HCT116 (cell line): Measurements from ENCODE around the gene VSTM2B. TPM values are rescaled to one million over a fixed set of nuclear protein-coding genes. Genes with fewer than 3 reads are reported as not detected.

Source experiments
- ATAC-seq: fragments of 200-7000 bp; cut with Tn5 transposase; 2 replicates; pipeline ENCODE4 v1.9.1; 2020; ENCODE audit warnings: mild to moderate bottlenecking, moderate library complexity
- BruUV-seq: library from RNA; stranded (reverse); fragments of 400-500 nt; replicated peaks from 2 replicates; lab custom pipeline; 2021; lab: Mats Ljungman, UMichigan
- CTCF ChIA-PET: fragments of 300-600 bp; sonication (Branson Sonifier 250); formaldehyde crosslinking; loops from one replicate; lab custom pipeline; 2021; ENCODE audit warnings: antibody characterized with exemption; lab: Charles Lee
- POLR2A ChIA-PET: fragments of 300-600, 350-600 bp; sonication (Branson Sonifier 250); formaldehyde crosslinking; loops from one replicate; lab custom pipeline; 2021; ENCODE audit warnings: antibody characterized with exemption; lab: Charles Lee
- RAD21 ChIA-PET, 2 experiments: fragments of 300-600 bp; sonication (Branson Sonifier 250); formaldehyde crosslinking; loops; one replicate each; lab custom pipeline; 2023; ENCODE audit warnings: low total read pairs in 2 of 2; ENCODE audit not compliant: uncharacterized antibody in 2 of 2, unreplicated experiment in 2 of 2, low non-redundant PET in 1 of 2; lab: Charles Lee
- DNase-seq: peaks from one replicate; pipeline ENCODE4 v3.0.0-alpha.2; 2010; ENCODE audit warnings: low read depth, low spot score
- H2AFZ ChIP-seq: fragments of 200-600 bp; shearing (Covaris generic), sonication (generic); 2 replicates; pipeline ENCODE4 v1.6.1; 2017; ENCODE audit warnings: low read depth, mixed run types, mixed read lengths, antibody characterized with exemption, low read length; ENCODE audit not compliant: poor library complexity, severe bottlenecking
- H3K27ac ChIP-seq: 2 replicates; pipeline ENCODE4 v1.5.1; 2012; ENCODE audit warnings: low read depth, low read length
- H3K27me3 ChIP-seq: fragments of 200-600 bp; sonication (generic); 2 replicates; pipeline ENCODE4 v1.6.1; 2016; ENCODE audit warnings: mixed run types, low read length, mixed read lengths; ENCODE audit not compliant: insufficient read depth
- H3K36me3 ChIP-seq, 2 experiments: fragments of 200-500 bp in 1 of 2; fragments of 200-600 bp in 1 of 2; sonication (Bioruptor generic) in 1 of 2; sonication (generic) in 1 of 2; 2 replicates each; pipeline versions ENCODE4 v1.5.1 to v1.6.1; 2014 to 2016; ENCODE audit warnings: low read length in 2 of 2, inconsistent platforms in 1 of 2, mixed read lengths in 1 of 2, mixed run types in 1 of 2; ENCODE audit not compliant: insufficient read depth in 2 of 2, control insufficient read depth in 1 of 2
- H3K4me1 ChIP-seq, 2 experiments: fragments of 200-600 bp in 1 of 2; sonication (generic) in 1 of 2; 2 replicates each; pipeline versions ENCODE4 v1.5.1 to v1.6.1; 2012 to 2017; ENCODE audit warnings: low read length in 2 of 2, inconsistent platforms in 1 of 2, mild to moderate bottlenecking in 1 of 2, mixed read lengths in 1 of 2, mixed run types in 1 of 2, moderate library complexity in 1 of 2; ENCODE audit not compliant: insufficient read depth in 2 of 2, control insufficient read depth in 1 of 2
- H3K4me2 ChIP-seq: fragments of 200-600 bp; sonication (generic); 2 replicates; pipeline ENCODE4 v1.6.1; 2017; ENCODE audit warnings: mixed run types, low read length, mixed read lengths
- H3K4me3 ChIP-seq, 2 experiments: fragments of 200-600 bp in 1 of 2; sonication (generic) in 1 of 2; replicated peaks in 1 of 2; 2 replicates each; pipeline ENCODE4 v1.5.1; 2011 to 2016; ENCODE audit warnings: low read length in 2 of 2, control low read depth in 1 of 2, low read depth in 1 of 2, mild to moderate bottlenecking in 1 of 2, mixed read lengths in 1 of 2, mixed run types in 1 of 2
- H3K79me2 ChIP-seq: fragments of 200-600 bp; sonication (generic); 2 replicates; pipeline ENCODE4 v1.6.1; 2017; ENCODE audit warnings: mild to moderate bottlenecking, mixed run types, low read length, moderate library complexity, mixed read lengths; ENCODE audit not compliant: insufficient read depth
- H3K9ac ChIP-seq: fragments of 200-600 bp; sonication (generic); 2 replicates; pipeline ENCODE4 v1.6.1; 2016; ENCODE audit warnings: low read length, mixed read lengths
- H3K9me2 ChIP-seq: fragments of 200-600 bp; sonication (generic), shearing (Covaris generic); 2 replicates; pipeline ENCODE4 v1.6.1; 2017; ENCODE audit warnings: mixed run types, mild to moderate bottlenecking, moderate library complexity; ENCODE audit not compliant: insufficient read depth
- H3K9me3 ChIP-seq, 2 experiments: fragments of 200-500 bp in 1 of 2; fragments of 200-600 bp in 1 of 2; sonication (Bioruptor generic) in 1 of 2; sonication (generic) in 1 of 2; 2 replicates each; pipeline ENCODE4 v1.6.1; 2014 to 2017; ENCODE audit warnings: low read length in 2 of 2, mixed read lengths in 2 of 2, inconsistent platforms in 1 of 2, low read depth in 1 of 2, mild to moderate bottlenecking in 1 of 2, mixed run types in 1 of 2, moderate library complexity in 1 of 2; ENCODE audit not compliant: control insufficient read depth in 1 of 2, insufficient read depth in 1 of 2
- H4K20me1 ChIP-seq: fragments of 200-600 bp; sonication (generic), shearing (Covaris generic); 2 replicates; pipeline ENCODE4 v1.6.1; 2017; ENCODE audit warnings: mixed run types, mild to moderate bottlenecking, moderate library complexity; ENCODE audit not compliant: insufficient read depth
- EGR1 ChIP-seq: IDR thresholded peaks from 2 replicates; pipeline ENCODE4 v1.6.1; 2012; ENCODE audit warnings: low read depth
- EZH2 ChIP-seq: fragments of 200-600 bp; sonication (generic); IDR thresholded peaks from 2 replicates; pipeline ENCODE4 v1.6.1; 2017; ENCODE audit warnings: antibody characterized with exemption, mixed run types
- FOSL1 ChIP-seq: IDR thresholded peaks from 2 replicates; pipeline ENCODE4 v1.6.1; 2012; ENCODE audit warnings: low read depth
- RAD21 ChIP-seq: IDR thresholded peaks from 2 replicates; pipeline ENCODE4 v1.6.1; 2012; ENCODE audit warnings: low read depth, mild to moderate bottlenecking
- SIN3A ChIP-seq: IDR thresholded peaks from 2 replicates; pipeline ENCODE4 v1.6.1; 2012; ENCODE audit warnings: low read depth
- SP1 ChIP-seq: IDR thresholded peaks from 2 replicates; pipeline ENCODE4 v1.6.1; 2012; ENCODE audit warnings: low read depth
- SRF ChIP-seq: IDR thresholded peaks from 2 replicates; pipeline ENCODE4 v1.6.1; 2012; ENCODE audit warnings: low read depth
- TCF7L2 ChIP-seq: IDR thresholded peaks from 2 replicates; pipeline ENCODE4 v1.7.0; 2011; ENCODE audit warnings: borderline replicate concordance, inconsistent platforms; ENCODE audit not compliant: insufficient read depth, insufficient read length; ENCODE audit errors: extremely low read depth
- ZNF274 ChIP-seq: fragments of 200-500 bp; sonication (Bioruptor generic); IDR thresholded peaks from 2 replicates; pipeline ENCODE4 v1.6.1; 2014; ENCODE audit warnings: mild to moderate bottlenecking, low read depth, low read length, inconsistent platforms
- intact Hi-C: fragments of 100-400 bp; cut with micrococcal nuclease; formaldehyde crosslinking; loops from 2 replicates; pipeline ENCODE4 v1.10.0; 2022
- total RNA-seq: library from RNA; stranded (reverse); gene quantifications from one replicate; pipeline ENCODE4 v1.2.1, GENCODE V29; 2021; ENCODE audit not compliant: unreplicated experiment
- TF ChIP-seq, protein P1 (sequence below), 3 experiments: fragments of 200-600 bp in 1 of 3; sonication (generic) in 1 of 3; IDR thresholded peaks in 2 of 3; conservative IDR thresholded peaks in 1 of 3; 2 replicates each; pipeline ENCODE4 v1.5.1; 2012 to 2017; ENCODE audit warnings: low read depth in 2 of 3, low read length in 2 of 3, antibody characterized with exemption in 1 of 3, borderline replicate concordance in 1 of 3, control low read depth in 1 of 3, mild to moderate bottlenecking in 1 of 3, mixed read lengths in 1 of 3, mixed run types in 1 of 3, moderate library complexity in 1 of 3; ENCODE audit not compliant: insufficient read depth in 1 of 3
- TF ChIP-seq, protein P2 (sequence below): IDR thresholded peaks from 2 replicates; pipeline ENCODE4 v1.6.1; 2012; ENCODE audit warnings: low read depth

The VSTM2B gene
- total RNA-seq, 1 experiment from 2014 or later: not detected

DNA sequence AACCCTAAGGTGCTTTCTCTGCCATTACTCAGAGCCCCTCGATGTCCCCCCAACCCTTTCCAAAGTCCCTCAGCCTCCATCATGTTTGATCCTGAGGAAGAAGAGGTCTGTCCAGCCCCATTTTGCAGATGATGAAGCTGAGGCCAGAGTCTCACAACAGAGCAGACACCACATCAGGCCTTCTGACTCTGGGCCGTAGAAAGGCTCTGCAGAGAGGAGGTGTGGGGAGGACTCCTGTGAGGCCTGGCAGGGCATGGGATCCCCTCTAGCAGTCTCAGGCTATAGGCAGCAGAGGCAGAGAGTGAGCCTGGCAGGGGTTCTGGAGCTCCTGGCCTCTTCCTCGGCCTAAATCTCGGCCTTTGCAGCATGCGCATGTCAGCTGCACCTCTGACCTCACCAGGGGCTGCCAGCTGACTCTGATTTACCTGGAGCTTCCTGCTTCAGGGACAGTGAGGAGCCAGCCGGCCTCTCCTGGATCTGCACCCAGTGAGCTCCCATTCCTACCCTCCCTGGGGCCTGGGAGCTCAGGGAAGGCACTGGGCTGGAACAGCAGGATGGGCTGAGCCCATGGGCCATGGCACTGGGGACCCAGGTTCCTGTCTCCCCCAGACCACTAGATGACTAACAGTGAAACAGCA is 41.7 kb upstream of the VSTM2B start:
- H3K4me1 ChIP-seq: no peaks in the 10 kb centered on the region
- RAD21 ChIA-PET: no interaction called here
- H3K36me3 ChIP-seq: no peaks in the 10 kb centered on the region
- H3K27ac ChIP-seq: no peak overlapping the region
- BruUV-seq: no TSS peak
- no peak for DNase-seq
- intact Hi-C loops: no loop called here
- no peak overlapping the region for H3K9ac ChIP-seq
- ATAC-seq: no peak
- H3K4me2 ChIP-seq: no peak overlapping the region
- CTCF ChIA-PET: no interaction called here
- no peaks in the 10 kb centered on the region for H3K9me2 ChIP-seq
- H3K4me3 ChIP-seq: no peak overlapping the region
- H3K79me2 ChIP-seq: no peaks in the 10 kb centered on the region
- POLR2A ChIA-PET: no interaction called here
- H3K27me3 ChIP-seq: peaks cover 4% of the 10 kb centered on the region; the same call in 1 of the 2 replicates
- no peak overlapping the region for H2AFZ ChIP-seq
- no peaks in the 10 kb centered on the region for H4K20me1 ChIP-seq
- H3K9me3 ChIP-seq: no peaks in the 10 kb centered on the region; a peak in 1 of 4 replicates
- TF ChIP-seq EZH2: no peak
- TF ChIP-seq, protein P1, sequence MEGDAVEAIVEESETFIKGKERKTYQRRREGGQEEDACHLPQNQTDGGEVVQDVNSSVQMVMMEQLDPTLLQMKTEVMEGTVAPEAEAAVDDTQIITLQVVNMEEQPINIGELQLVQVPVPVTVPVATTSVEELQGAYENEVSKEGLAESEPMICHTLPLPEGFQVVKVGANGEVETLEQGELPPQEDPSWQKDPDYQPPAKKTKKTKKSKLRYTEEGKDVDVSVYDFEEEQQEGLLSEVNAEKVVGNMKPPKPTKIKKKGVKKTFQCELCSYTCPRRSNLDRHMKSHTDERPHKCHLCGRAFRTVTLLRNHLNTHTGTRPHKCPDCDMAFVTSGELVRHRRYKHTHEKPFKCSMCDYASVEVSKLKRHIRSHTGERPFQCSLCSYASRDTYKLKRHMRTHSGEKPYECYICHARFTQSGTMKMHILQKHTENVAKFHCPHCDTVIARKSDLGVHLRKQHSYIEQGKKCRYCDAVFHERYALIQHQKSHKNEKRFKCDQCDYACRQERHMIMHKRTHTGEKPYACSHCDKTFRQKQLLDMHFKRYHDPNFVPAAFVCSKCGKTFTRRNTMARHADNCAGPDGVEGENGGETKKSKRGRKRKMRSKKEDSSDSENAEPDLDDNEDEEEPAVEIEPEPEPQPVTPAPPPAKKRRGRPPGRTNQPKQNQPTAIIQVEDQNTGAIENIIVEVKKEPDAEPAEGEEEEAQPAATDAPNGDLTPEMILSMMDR (IDR thresholded peaks at IDR 0.05 in 2 of 3, conservative IDR thresholded peaks at IDR 0.05 in 1 of 3; ENCODE audit: borderline replicate concordance in 1 of 3, insufficient read depth in 1 of 3, low read depth in 2 of 3, low read length in 2 of 3): no peak
- no peak for TF ChIP-seq ZNF274
- TF ChIP-seq, all 23 proteins: peak for 0

DNA sequence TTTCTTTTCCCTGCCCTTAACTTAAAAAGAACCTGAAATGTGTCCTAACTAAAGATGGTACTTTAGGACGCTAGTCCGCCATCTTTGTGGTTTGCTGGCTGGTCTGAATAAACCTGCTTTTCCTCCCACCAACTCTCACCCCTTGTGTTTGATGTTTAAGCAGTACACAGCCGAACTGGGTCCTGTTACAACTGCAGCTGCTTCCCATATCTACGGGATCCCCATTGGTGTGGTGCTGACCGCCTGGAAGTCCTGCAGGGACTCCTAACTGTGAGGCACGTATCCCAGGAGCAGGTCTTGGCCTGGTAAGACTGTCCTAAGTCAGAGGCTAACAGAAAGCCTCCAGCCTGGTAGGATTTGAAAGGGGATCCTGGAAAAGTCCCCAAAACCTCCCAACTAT is 40.9 kb upstream of the VSTM2B start:
- CTCF ChIA-PET: no interaction called here
- TF ChIP-seq, protein P2, sequence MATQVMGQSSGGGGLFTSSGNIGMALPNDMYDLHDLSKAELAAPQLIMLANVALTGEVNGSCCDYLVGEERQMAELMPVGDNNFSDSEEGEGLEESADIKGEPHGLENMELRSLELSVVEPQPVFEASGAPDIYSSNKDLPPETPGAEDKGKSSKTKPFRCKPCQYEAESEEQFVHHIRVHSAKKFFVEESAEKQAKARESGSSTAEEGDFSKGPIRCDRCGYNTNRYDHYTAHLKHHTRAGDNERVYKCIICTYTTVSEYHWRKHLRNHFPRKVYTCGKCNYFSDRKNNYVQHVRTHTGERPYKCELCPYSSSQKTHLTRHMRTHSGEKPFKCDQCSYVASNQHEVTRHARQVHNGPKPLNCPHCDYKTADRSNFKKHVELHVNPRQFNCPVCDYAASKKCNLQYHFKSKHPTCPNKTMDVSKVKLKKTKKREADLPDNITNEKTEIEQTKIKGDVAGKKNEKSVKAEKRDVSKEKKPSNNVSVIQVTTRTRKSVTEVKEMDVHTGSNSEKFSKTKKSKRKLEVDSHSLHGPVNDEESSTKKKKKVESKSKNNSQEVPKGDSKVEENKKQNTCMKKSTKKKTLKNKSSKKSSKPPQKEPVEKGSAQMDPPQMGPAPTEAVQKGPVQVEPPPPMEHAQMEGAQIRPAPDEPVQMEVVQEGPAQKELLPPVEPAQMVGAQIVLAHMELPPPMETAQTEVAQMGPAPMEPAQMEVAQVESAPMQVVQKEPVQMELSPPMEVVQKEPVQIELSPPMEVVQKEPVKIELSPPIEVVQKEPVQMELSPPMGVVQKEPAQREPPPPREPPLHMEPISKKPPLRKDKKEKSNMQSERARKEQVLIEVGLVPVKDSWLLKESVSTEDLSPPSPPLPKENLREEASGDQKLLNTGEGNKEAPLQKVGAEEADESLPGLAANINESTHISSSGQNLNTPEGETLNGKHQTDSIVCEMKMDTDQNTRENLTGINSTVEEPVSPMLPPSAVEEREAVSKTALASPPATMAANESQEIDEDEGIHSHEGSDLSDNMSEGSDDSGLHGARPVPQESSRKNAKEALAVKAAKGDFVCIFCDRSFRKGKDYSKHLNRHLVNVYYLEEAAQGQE: no peak
- no peak for TF ChIP-seq SIN3A
- no peak for TF ChIP-seq SRF
- TF ChIP-seq EGR1: no peak
- no peak for TF ChIP-seq FOSL1
- TF ChIP-seq TCF7L2: no peak
- no peak for TF ChIP-seq RAD21
- TF ChIP-seq, protein P1 (IDR thresholded peaks at IDR 0.05 in 2 of 3, conservative IDR thresholded peaks at IDR 0.05 in 1 of 3; ENCODE audit: borderline replicate concordance in 1 of 3, insufficient read depth in 1 of 3, low read depth in 2 of 3, low read length in 2 of 3): no peak
- no peak for TF ChIP-seq SP1

More for the DNA sequence above, 40.9 kb upstream of the VSTM2B start:
- no TSS peak for BruUV-seq
- H3K36me3 ChIP-seq: no peaks in the 10 kb centered on the region
- RAD21 ChIA-PET: no interaction called here
- H3K9me2 ChIP-seq: no peaks in the 10 kb centered on the region
- H3K9ac ChIP-seq: no peak overlapping the region
- POLR2A ChIA-PET: no interaction called here
- no peak overlapping the region for H3K4me2 ChIP-seq
- DNase-seq (no peak), ATAC-seq (no peak)
- intact Hi-C loops: no loop called here
- no peaks in the 10 kb centered on the region for H3K79me2 ChIP-seq
- H3K4me3 ChIP-seq: no peak overlapping the region
- H4K20me1 ChIP-seq: no peaks in the 10 kb centered on the region
- H2AFZ ChIP-seq: no peak overlapping the region
- no peak overlapping the region for H3K27ac ChIP-seq
- peaks cover 7% of the 10 kb centered on the region; the same call in 1 of the 2 replicates for H3K27me3 ChIP-seq
- H3K9me3 ChIP-seq: no peaks in the 10 kb centered on the region; a peak in 1 of 4 replicates
- no peaks in the 10 kb centered on the region for H3K4me1 ChIP-seq
